GM10248 (cell line): ENCODE measurements around the gene FRMD3.

ENCODE experiments used
- CTCF ChIA-PET: fragments of 300-600 bp; sonication (Branson Sonifier 250); formaldehyde crosslinking; extraction: SDS; loops from one replicate; lab custom pipeline; 2021; ENCODE audit warnings: antibody characterized with exemption; lab: Yijun Ruan, JAX
- POLR2A ChIA-PET: fragments of 350-650 bp; sonication (Branson Sonifier 250); formaldehyde crosslinking; extraction: SDS; loops from one replicate; lab custom pipeline; 2020; ENCODE audit warnings: antibody characterized with exemption; lab: Yijun Ruan, JAX
- DNase-seq: peaks from one replicate; pipeline ENCODE4 v3.0.0; 2012; ENCODE audit errors: extremely low spot score
- TF ChIP-seq, protein P1 (sequence below): IDR thresholded peaks from 2 replicates; pipeline ENCODE4 v1.5.1; 2012; ENCODE audit warnings: mild to moderate bottlenecking, low read depth; ENCODE audit errors: extremely low read depth, missing control alignments, control extremely low read depth

FRMD3 gene

DNA sequence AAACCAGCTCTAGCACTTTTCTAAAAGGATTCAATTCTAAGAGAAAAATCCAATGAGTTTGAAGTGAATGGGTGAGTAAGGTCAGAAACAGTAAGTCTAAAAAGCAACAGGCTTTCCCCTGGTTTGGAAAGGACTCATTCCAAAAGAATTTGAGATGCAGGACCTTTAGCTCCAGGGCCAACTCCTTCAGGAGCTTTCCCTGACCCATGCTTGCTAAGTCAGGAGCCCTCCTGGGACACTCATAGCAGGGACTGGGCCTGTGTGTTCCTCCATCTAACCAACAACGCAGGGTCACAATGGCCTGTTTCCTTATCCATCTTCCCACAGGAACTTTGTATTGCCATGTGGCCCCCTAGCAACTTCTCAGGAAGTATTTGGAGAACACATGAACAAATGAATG, 198.8 kb downstream of the FRMD3 start:
- DNase-seq, result no peak
- POLR2A ChIA-PET, result no interaction called here
- CTCF ChIA-PET, result interaction anchor here (11.9 kb wide), 1 partner anchor 204 kb away, joined by 219 read pairs; no protein-coding TSS in a partner anchor
- TF ChIP-seq, protein P1, sequence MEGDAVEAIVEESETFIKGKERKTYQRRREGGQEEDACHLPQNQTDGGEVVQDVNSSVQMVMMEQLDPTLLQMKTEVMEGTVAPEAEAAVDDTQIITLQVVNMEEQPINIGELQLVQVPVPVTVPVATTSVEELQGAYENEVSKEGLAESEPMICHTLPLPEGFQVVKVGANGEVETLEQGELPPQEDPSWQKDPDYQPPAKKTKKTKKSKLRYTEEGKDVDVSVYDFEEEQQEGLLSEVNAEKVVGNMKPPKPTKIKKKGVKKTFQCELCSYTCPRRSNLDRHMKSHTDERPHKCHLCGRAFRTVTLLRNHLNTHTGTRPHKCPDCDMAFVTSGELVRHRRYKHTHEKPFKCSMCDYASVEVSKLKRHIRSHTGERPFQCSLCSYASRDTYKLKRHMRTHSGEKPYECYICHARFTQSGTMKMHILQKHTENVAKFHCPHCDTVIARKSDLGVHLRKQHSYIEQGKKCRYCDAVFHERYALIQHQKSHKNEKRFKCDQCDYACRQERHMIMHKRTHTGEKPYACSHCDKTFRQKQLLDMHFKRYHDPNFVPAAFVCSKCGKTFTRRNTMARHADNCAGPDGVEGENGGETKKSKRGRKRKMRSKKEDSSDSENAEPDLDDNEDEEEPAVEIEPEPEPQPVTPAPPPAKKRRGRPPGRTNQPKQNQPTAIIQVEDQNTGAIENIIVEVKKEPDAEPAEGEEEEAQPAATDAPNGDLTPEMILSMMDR, result no peak

DNA sequence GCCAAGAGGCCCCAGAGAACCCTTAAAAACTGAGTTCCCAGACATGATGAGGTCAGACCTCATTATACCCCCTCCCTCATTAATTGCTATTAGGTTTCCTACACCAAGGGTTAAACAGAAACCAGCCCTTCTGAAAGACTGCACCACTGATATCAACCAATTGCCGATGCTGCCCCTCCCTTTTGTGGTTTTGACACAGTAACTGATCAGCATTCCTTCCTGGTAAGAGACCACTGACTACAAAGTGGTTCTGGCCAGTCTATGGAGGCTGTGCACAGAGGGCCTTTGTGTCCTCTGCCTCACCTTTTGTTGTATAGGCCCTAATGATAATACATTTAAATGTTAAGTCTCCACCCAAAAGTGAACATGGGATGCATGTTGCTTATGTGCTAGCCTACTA, 201.5 kb downstream of the FRMD3 start:
- POLR2A ChIA-PET, result no interaction called here
- no peak for DNase-seq
- TF ChIP-seq, protein P1, result no peak
- CTCF ChIA-PET, result interaction anchor here (1.3 to 11.9 kb wide), 2 partner anchors 207 to 575 kb away, joined by 4 to 219 read pairs; no protein-coding TSS in a partner anchor

DNA sequence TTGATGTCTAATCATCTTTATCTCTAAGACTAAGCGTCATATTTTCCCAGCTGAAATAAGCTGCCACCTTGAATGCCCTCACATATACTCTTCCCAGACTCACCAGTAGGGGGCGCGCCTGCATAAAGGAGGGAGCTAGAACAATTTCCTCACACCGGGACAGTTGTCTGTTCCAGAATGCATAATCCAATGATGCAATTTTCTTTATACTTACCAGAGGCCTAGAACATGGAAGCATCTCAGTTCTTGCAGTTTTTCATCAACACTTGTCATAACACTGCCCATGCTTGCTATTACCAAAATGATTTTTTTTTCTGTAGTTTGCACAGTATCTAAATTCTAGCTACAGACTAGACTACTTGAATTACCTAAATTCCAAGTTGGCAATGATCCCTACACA, 203.9 kb downstream of the FRMD3 start:
- TF ChIP-seq, protein P1, result peak; percentile 89
- DNase-seq, result peak; percentile 35
- POLR2A ChIA-PET, result no interaction called here
- CTCF ChIA-PET, result interaction anchor here (0.5 to 11.9 kb wide), 51 partner anchors 10 to 981 kb away, joined by 3 to 219 read pairs (median 5); no protein-coding TSS in a partner anchor

DNA sequence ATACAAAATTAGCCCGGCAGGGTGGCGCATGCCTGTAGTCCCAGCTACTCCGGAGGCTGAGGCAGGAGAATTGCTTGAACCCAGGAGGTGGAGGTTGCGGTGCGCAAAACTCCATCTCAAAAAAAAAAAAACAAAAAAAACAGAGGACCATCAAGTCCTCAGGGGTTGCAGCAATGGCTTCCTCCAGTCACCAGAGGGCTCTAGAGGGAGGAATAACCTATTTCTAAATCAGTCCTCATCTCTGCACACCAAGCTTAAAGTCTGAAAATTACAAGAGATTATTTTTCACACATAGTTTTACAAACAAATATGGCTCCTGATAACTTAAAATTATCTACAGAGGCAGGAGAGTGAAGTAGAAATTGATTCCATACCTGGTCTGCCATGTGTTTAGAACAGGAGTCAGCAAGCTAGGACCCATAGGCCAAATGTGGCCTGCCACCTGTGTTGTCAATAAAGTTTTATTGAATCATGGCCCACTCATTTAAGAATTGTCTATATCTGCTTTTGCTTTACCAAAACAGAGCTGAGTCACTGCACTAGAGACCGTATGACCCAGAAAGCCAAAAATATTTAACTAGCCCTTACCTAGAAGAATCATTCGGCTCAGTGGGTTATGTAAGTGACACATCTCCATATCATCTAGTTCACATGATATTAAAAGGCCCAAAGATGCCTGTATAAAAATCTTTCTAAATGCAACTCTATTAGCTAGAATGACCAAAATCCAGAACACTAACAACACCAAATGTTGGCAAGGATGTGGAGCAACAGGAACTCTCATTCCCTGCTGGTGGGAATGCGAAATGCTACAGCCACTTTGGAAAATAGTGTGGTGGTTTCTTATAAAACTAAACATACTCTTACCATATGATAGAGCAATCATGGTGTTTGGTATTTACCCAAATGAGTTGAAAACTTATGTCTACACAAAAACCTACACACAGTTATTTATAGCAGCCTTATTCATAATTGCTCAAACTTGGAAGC, 207.7 kb downstream of the FRMD3 start:
- ChIA-PET CTCF (interaction anchor here (0.7 to 6.3 kb wide), 4 partner anchors 12 to 266 kb away, joined by 3 to 92 read pairs (median 13); no protein-coding TSS in a partner anchor), POLR2A (no interaction called here)
- TF ChIP-seq, protein P1, result peak; percentile 8
- no peak for DNase-seq

DNA sequence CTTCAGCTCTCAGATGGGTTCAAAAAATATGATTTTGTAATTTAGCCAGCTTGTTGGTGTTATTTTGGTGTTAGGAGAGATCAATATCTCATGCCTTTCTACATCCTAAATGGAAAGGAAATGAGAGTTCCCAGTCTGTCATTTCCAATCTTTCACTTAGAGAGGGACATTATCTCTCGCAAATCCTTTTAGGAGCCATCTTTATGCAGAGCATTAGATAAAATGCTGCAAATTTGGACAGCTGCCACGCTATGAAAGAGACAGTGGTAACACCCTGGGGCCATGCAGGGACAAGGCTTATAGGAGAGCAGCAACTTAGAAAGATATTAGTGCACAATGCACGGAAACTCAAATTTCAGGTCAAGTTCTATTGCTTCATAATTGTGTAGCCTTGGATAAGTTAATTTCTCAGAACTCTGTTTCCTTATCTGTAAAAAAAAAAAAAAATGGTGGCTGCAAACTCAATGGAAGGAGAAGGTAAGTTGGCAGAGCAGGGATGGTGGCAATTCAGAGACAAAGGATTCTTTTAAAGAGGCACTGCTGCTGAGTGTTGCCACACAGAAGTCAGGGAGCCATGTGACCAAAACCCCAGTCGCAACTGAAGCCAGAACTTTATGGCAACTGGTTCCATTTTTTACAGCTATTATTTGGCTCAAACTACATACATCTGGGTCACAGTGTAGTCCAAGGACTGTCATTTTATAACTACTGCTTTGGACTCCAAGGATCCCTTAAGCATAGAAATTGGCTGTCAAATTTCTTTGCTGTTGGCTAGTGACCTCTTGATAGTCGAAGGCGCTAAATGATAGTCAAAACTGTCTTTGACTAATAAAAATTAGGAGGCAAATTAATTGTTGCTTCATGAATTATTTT, 210.2 kb downstream of the FRMD3 start:
- TF ChIP-seq, protein P1, result no peak

More for the DNA sequence above, 210.2 kb downstream of the FRMD3 start:
- no peak for DNase-seq
- CTCF ChIA-PET, result interaction anchor here (0.7 to 2.6 kb wide), 3 partner anchors 216 to 582 kb away, joined by 3 to 20 read pairs (median 5); no protein-coding TSS in a partner anchor
- POLR2A ChIA-PET, result no interaction called here
